IMR-90 (cell line): ENCODE measurements around the gene NAV2. TPM values are rescaled to one million over a fixed set of nuclear protein-coding genes. Genes with fewer than 3 reads are reported as not detected.

Source experiments
- ATAC-seq: fragments of 200-7000 bp; cut with Tn5 transposase; 2 replicates; pipeline ENCODE4 v1.9.1; 2020; ENCODE audit warnings: low read depth, mild to moderate bottlenecking, moderate library complexity
- BruUV-seq: library from RNA; stranded (reverse); fragments of 400-500 nt; replicated peaks from 2 replicates; lab custom pipeline; 2021; lab: Mats Ljungman, UMichigan
- CTCF ChIA-PET: fragments of 300-600 bp; formaldehyde crosslinking; extraction: SDS; loops from one replicate; lab custom pipeline; 2021; ENCODE audit warnings: antibody characterized with exemption; lab: Yijun Ruan, JAX
- POLR2A ChIA-PET: fragments of 300-600 bp; sonication (Branson Sonifier 250); formaldehyde crosslinking; loops from one replicate; lab custom pipeline; 2022; ENCODE audit warnings: antibody characterized with exemption; ENCODE audit not compliant: unreplicated experiment; lab: Charles Lee
- DNase-seq: peaks from one replicate; pipeline ENCODE4 v3.0.0; 2013
- H2AFZ ChIP-seq: replicated peaks from 2 replicates; pipeline ENCODE3; 2013; ENCODE audit warnings: low read length, mild to moderate bottlenecking; ENCODE audit not compliant: poor library complexity
- H2AK5ac ChIP-seq: 2 replicates; pipeline ENCODE4 v1.6.1; 2013; ENCODE audit warnings: low read depth, low read length, inconsistent platforms
- H2AK9ac ChIP-seq: replicated peaks from 2 replicates; pipeline ENCODE3; 2013; ENCODE audit warnings: mild to moderate bottlenecking, low read depth, low read length, moderate library complexity; ENCODE audit not compliant: poor library complexity
- H2BK120ac ChIP-seq: 2 replicates; pipeline ENCODE4 v1.6.1; 2013; ENCODE audit warnings: low read depth, low read length, inconsistent platforms
- H2BK15ac ChIP-seq: 3 replicates; pipeline ENCODE4 v1.6.1; 2013; ENCODE audit warnings: low read depth, low read length, inconsistent platforms
- H2BK20ac ChIP-seq: 2 replicates; pipeline ENCODE4 v1.6.1; 2013; ENCODE audit warnings: low read depth, mild to moderate bottlenecking, inconsistent platforms, low read length, moderate library complexity
- H2BK5ac ChIP-seq: 2 replicates; pipeline ENCODE4 v1.6.1; 2013; ENCODE audit warnings: mild to moderate bottlenecking, low read depth, low read length, inconsistent platforms; ENCODE audit not compliant: poor library complexity, severe bottlenecking
- H3K14ac ChIP-seq: replicated peaks from 2 replicates; pipeline ENCODE4 v1.6.1; 2013; ENCODE audit warnings: low read depth, low read length, inconsistent platforms
- H3K18ac ChIP-seq: 2 replicates; pipeline ENCODE4 v1.6.1; 2013; ENCODE audit warnings: low read depth, low read length, control low read depth
- H3K23ac ChIP-seq: 2 replicates; pipeline ENCODE4 v1.6.1; 2013; ENCODE audit warnings: low read depth, low read length, inconsistent platforms
- H3K27ac ChIP-seq: 2 replicates; pipeline ENCODE4 v1.5.1; 2013; ENCODE audit warnings: mild to moderate bottlenecking, control low read depth, low read length; ENCODE audit not compliant: insufficient read depth
- H3K27me3 ChIP-seq: 2 replicates; pipeline ENCODE4 v1.6.1; 2013; ENCODE audit warnings: low read length; ENCODE audit not compliant: control insufficient read depth, insufficient read depth
- H3K36me3 ChIP-seq: 2 replicates; pipeline ENCODE4 v1.6.1; 2013; ENCODE audit warnings: low read length, mixed read lengths; ENCODE audit not compliant: control insufficient read depth, insufficient read depth
- H3K4ac ChIP-seq: 2 replicates; pipeline ENCODE4 v1.6.1; 2013; ENCODE audit warnings: low read depth, low read length, inconsistent platforms
- H3K4me1 ChIP-seq: 2 replicates; pipeline ENCODE4 v1.6.1; 2013; ENCODE audit warnings: low read length, mixed read lengths; ENCODE audit not compliant: control insufficient read depth, insufficient read depth
- H3K4me2 ChIP-seq: 2 replicates; pipeline ENCODE4 v1.6.1; 2013; ENCODE audit warnings: low read depth, mild to moderate bottlenecking, control low read depth, low read length, moderate library complexity
- H3K4me3 ChIP-seq: 2 replicates; pipeline ENCODE4 v1.5.1; 2013; ENCODE audit warnings: low read depth, mild to moderate bottlenecking, control low read depth, low read length, moderate library complexity; ENCODE audit not compliant: insufficient read depth
- H3K56ac ChIP-seq: 2 replicates; pipeline ENCODE4 v1.6.1; 2013; ENCODE audit warnings: low read length, inconsistent platforms; ENCODE audit not compliant: insufficient read depth; ENCODE audit errors: extremely low read depth
- H3K79me1 ChIP-seq, 2 experiments: 2 replicates each; pipeline ENCODE4 v1.6.1; 2013; ENCODE audit warnings: low read length in 2 of 2, inconsistent platforms in 1 of 2, low read depth in 1 of 2
- H3K9ac ChIP-seq: 2 replicates; pipeline ENCODE4 v1.6.1; 2013; ENCODE audit warnings: low read depth, low read length, control low read depth
- H3K9me1 ChIP-seq: 2 replicates; pipeline ENCODE4 v1.6.1; 2013; ENCODE audit warnings: low read length, inconsistent platforms; ENCODE audit not compliant: insufficient read depth
- H3K9me3 ChIP-seq: 2 replicates; pipeline ENCODE4 v1.6.1; 2013; ENCODE audit warnings: low read length; ENCODE audit not compliant: control insufficient read depth, insufficient read depth
- H4K20me1 ChIP-seq: 2 replicates; pipeline ENCODE4 v1.6.1; 2013; ENCODE audit warnings: low read length, inconsistent platforms; ENCODE audit not compliant: insufficient read depth
- H4K5ac ChIP-seq: 2 replicates; pipeline ENCODE4 v1.6.1; 2013; ENCODE audit warnings: mild to moderate bottlenecking, low read depth, low read length, control low read depth
- H4K8ac ChIP-seq, 2 experiments: 2 replicates each; pipeline ENCODE4 v1.6.1; 2013; ENCODE audit warnings: low read depth in 2 of 2, low read length in 2 of 2, control low read depth in 1 of 2, inconsistent platforms in 1 of 2
- H4K91ac ChIP-seq: 2 replicates; pipeline ENCODE4 v1.6.1; 2013; ENCODE audit warnings: low read depth, low read length, inconsistent platforms; ENCODE audit not compliant: insufficient read depth
- BHLHE40 ChIP-seq: fragments of 150-350 bp; IDR thresholded peaks from 2 replicates; pipeline ENCODE4 v1.6.1; 2016; ENCODE audit warnings: mild to moderate bottlenecking, low read depth, low read length
- CEBPB ChIP-seq: IDR thresholded peaks from 2 replicates; pipeline ENCODE4 v1.6.1; 2012; ENCODE audit warnings: low read depth, low read length, improper control_type of control experiment
- ELK1 ChIP-seq: fragments of 150-350 bp; IDR thresholded peaks from 2 replicates; pipeline ENCODE4 v1.6.1; 2016; ENCODE audit warnings: low read depth, mild to moderate bottlenecking, low read length, moderate library complexity, borderline replicate concordance
- MAFK ChIP-seq: IDR thresholded peaks from 2 replicates; pipeline ENCODE4 v1.6.1; 2012; ENCODE audit warnings: low read depth, low read length, improper control_type of control experiment
- MAZ ChIP-seq: IDR thresholded peaks from 2 replicates; pipeline ENCODE4 v1.6.1; 2012; ENCODE audit warnings: low read depth, mild to moderate bottlenecking, low read length, improper control_type of control experiment, moderate library complexity, borderline replicate concordance
- MXI1 ChIP-seq: IDR thresholded peaks from 2 replicates; pipeline ENCODE4 v1.6.1; 2012; ENCODE audit warnings: low read depth, mild to moderate bottlenecking, low read length, moderate library complexity, borderline replicate concordance
- NFE2L2 ChIP-seq: fragments of 150-350 bp; IDR thresholded peaks from 2 replicates; pipeline ENCODE4 v1.6.1; 2016; ENCODE audit warnings: low read depth, mild to moderate bottlenecking, low read length
- SMC3 ChIP-seq: fragments of 150-350 bp; IDR thresholded peaks from 2 replicates; pipeline ENCODE4 v1.6.1; 2016; ENCODE audit warnings: low read depth, mild to moderate bottlenecking, antibody characterized with exemption, low read length, moderate library complexity
- WGBS, 2 experiments: methylation state at CpG; one replicate each; pipeline versions ENCODE4 v1.1.5 to v1.1.7; 2013; ENCODE audit warnings: missing lambda C conversion rate in 2 of 2; ENCODE audit not compliant: insufficient read length in 1 of 2; ENCODE audit errors: extremely low coverage in 2 of 2; 5-methylcytosine and 5-hydroxymethylcytosine counted together
- dilution Hi-C: fragments of 300-500 bp; cut with HindIII; formaldehyde crosslinking; loops from one replicate; pipeline ENCODE4 v1.14.3; 2018; ENCODE audit warnings: low sequenced_read_pairs; ENCODE audit not compliant: unreplicated experiment
- in situ Hi-C: fragments of 300-500 bp; cut with MboI; formaldehyde crosslinking; loops from 3 replicates; pipeline ENCODE4 v1.14.3; 2019; ENCODE audit warnings: low sequenced_read_pairs, inconsistent platforms, mixed read lengths
- intact Hi-C: fragments of 100-400 bp; cut with micrococcal nuclease; formaldehyde crosslinking; loops from 2 replicates; pipeline ENCODE4 v1.10.0; 2022
- polyA plus RNA-seq, 3 experiments: library from polyadenylated mRNA; depleted of rRNA; stranded (reverse); fragments of >200 nt; gene quantifications; 2 replicates each; pipeline ENCODE4 v1.2.3, GENCODE V29; 2012; ENCODE audit warnings: low replicate concordance in 1 of 3
- total RNA-seq: library from RNA; depleted of rRNA; stranded (reverse); fragments of >200 nt; gene quantifications from 2 replicates; pipeline ENCODE4 v1.2.3, GENCODE V29; 2012
- TF ChIP-seq, protein P1 (sequence below): fragments of 150-350 bp; IDR thresholded peaks from 2 replicates; pipeline ENCODE4 v1.6.1; 2017; ENCODE audit warnings: mild to moderate bottlenecking, antibody characterized with exemption, low read length, low read depth

NAV2 gene
- total and polyA plus RNA-seq, 2 of the 4 experiments (the other 2 are of a cell fraction) = 4.5 to 12.6 TPM

- no peak overlapping the region for H3K23ac ChIP-seq
- H3K9me3 ChIP-seq = no peaks in the 10 kb centered on the region
- H2BK5ac ChIP-seq = no peak overlapping the region
- H3K9me1 ChIP-seq = peaks cover 3% of the 10 kb centered on the region; the same call in 1 of the 2 replicates
- H3K4me2 ChIP-seq = no peak overlapping the region
- H2BK120ac ChIP-seq = no peak overlapping the region
- H3K4me1 ChIP-seq = peaks cover 10% of the 10 kb centered on the region
- ATAC-seq (no peak), DNase-seq (no peak)
- no peak overlapping the region for H2AK9ac ChIP-seq
- H3K36me3 ChIP-seq = peaks cover 10% of the 10 kb centered on the region
- dilution Hi-C loops = no loop called here
- no TSS peak for BruUV-seq
- H2BK15ac ChIP-seq = no peak overlapping the region
- no peak overlapping the region for H3K9ac ChIP-seq
- in situ Hi-C loops = no loop called here
- no peak overlapping the region for H4K5ac ChIP-seq
- no peak overlapping the region for H4K91ac ChIP-seq
- no peak overlapping the region for H2AFZ ChIP-seq
- no peak overlapping the region for H4K8ac ChIP-seq
- peaks cover 11% of the 10 kb centered on the region; the same call in 1 of the 2 replicates for H4K20me1 ChIP-seq
- peaks cover 0 to 1% of the 10 kb centered on the region in 2 experiments; a peak in 2 of 4 replicates for H3K79me1 ChIP-seq
- H2BK20ac ChIP-seq = no peak overlapping the region
- no peak overlapping the region for H3K56ac ChIP-seq
- H3K4ac ChIP-seq = no peak overlapping the region
- no peak overlapping the region for H3K27ac ChIP-seq
- ChIA-PET CTCF (interaction anchor here (0.9 kb wide), 1 partner anchor 17 kb away, joined by 3 read pairs; no protein-coding TSS in a partner anchor), POLR2A (no interaction called here)
- H2AK5ac ChIP-seq = no peak overlapping the region
- 100% methylated on average over 1 of the region's 3 CpGs; no CpG with 5 or more reads in 1 of the 2 experiments for WGBS, 2 experiments
- TF ChIP-seq MAFK (no peak), BHLHE40 (no peak), CEBPB (no peak), MXI1 (no peak), NFE2L2 (no peak), MAZ (no peak), SMC3 (no peak), ELK1 (no peak)
- TF ChIP-seq, protein P1, sequence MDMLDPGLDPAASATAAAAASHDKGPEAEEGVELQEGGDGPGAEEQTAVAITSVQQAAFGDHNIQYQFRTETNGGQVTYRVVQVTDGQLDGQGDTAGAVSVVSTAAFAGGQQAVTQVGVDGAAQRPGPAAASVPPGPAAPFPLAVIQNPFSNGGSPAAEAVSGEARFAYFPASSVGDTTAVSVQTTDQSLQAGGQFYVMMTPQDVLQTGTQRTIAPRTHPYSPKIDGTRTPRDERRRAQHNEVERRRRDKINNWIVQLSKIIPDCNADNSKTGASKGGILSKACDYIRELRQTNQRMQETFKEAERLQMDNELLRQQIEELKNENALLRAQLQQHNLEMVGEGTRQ = no peak
- no peak overlapping the region for H3K18ac ChIP-seq
- intact Hi-C loops = no loop called here
- H3K14ac ChIP-seq = no peak overlapping the region
- no peaks in the 10 kb centered on the region for H3K27me3 ChIP-seq
- no peak overlapping the region for H3K4me3 ChIP-seq
Measured at GRCh38 chr11:19886498-19886897, 173.9 kb downstream of the NAV2 start.
